HAP-1 (cell line): ENCODE measurements around the gene MAP2K5.

Experiments used
- DNase-seq, 2 experiments: peaks; one replicate each; pipeline ENCODE4 v3.0.0-alpha.2; 2016 to 2020; ENCODE audit warnings: low spot score in 2 of 2
- H3K27me3 ChIP-seq: fragments of 250-450 bp; sonication (Bioruptor Pico); 2 replicates; pipeline ENCODE4 v1.5.1; 2020; ENCODE audit warnings: low read depth, mild to moderate bottlenecking, moderate library complexity
- H3K36me3 ChIP-seq: fragments of 250-450 bp; sonication (Bioruptor Pico); replicated peaks from 2 replicates; pipeline ENCODE4 v1.5.1; 2020; ENCODE audit warnings: mild to moderate bottlenecking
- H3K4me1 ChIP-seq: fragments of 250-450 bp; sonication (Bioruptor Pico); 2 replicates; pipeline ENCODE4 v1.5.1; 2020; ENCODE audit warnings: mild to moderate bottlenecking
- H3K4me3 ChIP-seq: fragments of 250-450 bp; sonication (Bioruptor Pico); 2 replicates; pipeline ENCODE4 v1.5.1; 2020; ENCODE audit warnings: mild to moderate bottlenecking, moderate library complexity
- H3K9me3 ChIP-seq: fragments of 250-450 bp; sonication (Bioruptor Pico); 2 replicates; pipeline ENCODE4 v1.5.1; 2020; ENCODE audit warnings: mild to moderate bottlenecking, moderate library complexity
- in situ Hi-C: fragments of 300-500 bp; cut with MboI; formaldehyde crosslinking; loops from 3 replicates; pipeline ENCODE4 v1.14.3; 2020; ENCODE audit warnings: low sequenced_read_pairs, inconsistent platforms, mixed read lengths

MAP2K5 gene

GRCh38 chr15:67724691-67725375 lies 182.3 kb downstream of the MAP2K5 start:
- H3K4me3 ChIP-seq, result no peak overlapping the region
- DNase-seq, result no peak
- no peaks in the 10 kb centered on the region for H3K9me3 ChIP-seq
- in situ Hi-C loops, result no loop called here
- H3K4me1 ChIP-seq, result peaks cover 33% of the 10 kb centered on the region
- no peaks in the 10 kb centered on the region for H3K36me3 ChIP-seq
- no peaks in the 10 kb centered on the region for H3K27me3 ChIP-seq

GRCh38 chr15:67730135-67730534 lies 187.6 kb downstream of the MAP2K5 start:
- Histone ChIP-seq H3K36me3 (no peaks in the 10 kb centered on the region), H3K27me3 (no peaks in the 10 kb centered on the region), H3K4me1 (peaks cover 21% of the 10 kb centered on the region), H3K4me3 (no peak overlapping the region), H3K9me3 (no peaks in the 10 kb centered on the region)
- in situ Hi-C loops, result no loop called here
- DNase-seq, result no peak

- Histone ChIP-seq H3K9me3 (no peaks in the 10 kb centered on the region), H3K36me3 (no peaks in the 10 kb centered on the region), H3K27me3 (no peaks in the 10 kb centered on the region), H3K4me3 (no peak overlapping the region), H3K4me1 (peaks cover 21% of the 10 kb centered on the region)
- in situ Hi-C loops, result no loop called here
- no peak for DNase-seq
These were observed 188.7 kb downstream of the MAP2K5 start for GRCh38 chr15:67731112-67731721.

- no peaks in the 10 kb centered on the region for H3K9me3 ChIP-seq
- in situ Hi-C loops, result no loop called here
- no peak overlapping the region for H3K4me3 ChIP-seq
- H3K4me1 ChIP-seq, result peaks cover 21% of the 10 kb centered on the region
- no peak for DNase-seq
- no peaks in the 10 kb centered on the region for H3K27me3 ChIP-seq
- H3K36me3 ChIP-seq, result no peaks in the 10 kb centered on the region
These were observed 189.7 kb downstream of the MAP2K5 start for GRCh38 chr15:67732164-67732563.

GRCh38 chr15:67732671-67733374 lies 190.3 kb downstream of the MAP2K5 start:
- no peaks in the 10 kb centered on the region for H3K9me3 ChIP-seq
- no peak for DNase-seq
- H3K4me3 ChIP-seq, result no peak overlapping the region
- in situ Hi-C loops, result no loop called here
- H3K4me1 ChIP-seq, result peaks cover 21% of the 10 kb centered on the region
- no peaks in the 10 kb centered on the region for H3K27me3 ChIP-seq
- H3K36me3 ChIP-seq, result no peaks in the 10 kb centered on the region

- in situ Hi-C loops, result no loop called here
- no peak for DNase-seq
- H3K36me3 ChIP-seq, result no peaks in the 10 kb centered on the region
- H3K4me3 ChIP-seq, result no peak overlapping the region
- no peaks in the 10 kb centered on the region for H3K27me3 ChIP-seq
- no peaks in the 10 kb centered on the region for H3K9me3 ChIP-seq
- peaks cover 12% of the 10 kb centered on the region for H3K4me1 ChIP-seq
These were observed 193.4 kb downstream of the MAP2K5 start for GRCh38 chr15:67735896-67736295.

GRCh38 chr15:67736810-67737209 lies 194.3 kb downstream of the MAP2K5 start:
- Histone ChIP-seq H3K4me1 (peaks cover 12% of the 10 kb centered on the region), H3K4me3 (no peak overlapping the region), H3K27me3 (no peaks in the 10 kb centered on the region), H3K9me3 (no peaks in the 10 kb centered on the region), H3K36me3 (no peaks in the 10 kb centered on the region)
- in situ Hi-C loops, result no loop called here
- DNase-seq, result no peak

- Histone ChIP-seq H3K27me3 (no peaks in the 10 kb centered on the region), H3K4me1 (peaks cover 12% of the 10 kb centered on the region), H3K36me3 (no peaks in the 10 kb centered on the region), H3K9me3 (no peaks in the 10 kb centered on the region), H3K4me3 (no peak overlapping the region)
- in situ Hi-C loops, result no loop called here
- no peak for DNase-seq
These were observed 195.6 kb downstream of the MAP2K5 start for GRCh38 chr15:67738056-67738455.

- no peak overlapping the region for H3K4me3 ChIP-seq
- no peaks in the 10 kb centered on the region for H3K36me3 ChIP-seq
- DNase-seq, result no peak
- no peaks in the 10 kb centered on the region for H3K9me3 ChIP-seq
- in situ Hi-C loops, result no loop called here
- H3K4me1 ChIP-seq, result no peaks in the 10 kb centered on the region
- no peaks in the 10 kb centered on the region for H3K27me3 ChIP-seq
These were observed 197.9 kb downstream of the MAP2K5 start for GRCh38 chr15:67740405-67740804.

- DNase-seq, result no peak
- H3K9me3 ChIP-seq, result no peaks in the 10 kb centered on the region
- in situ Hi-C loops, result no loop called here
- no peaks in the 10 kb centered on the region for H3K27me3 ChIP-seq
- peaks cover 3% of the 10 kb centered on the region; the same call in 1 of the 2 replicates for H3K4me1 ChIP-seq
- H3K4me3 ChIP-seq, result no peak overlapping the region
- no peaks in the 10 kb centered on the region for H3K36me3 ChIP-seq
These were observed 198.8 kb downstream of the MAP2K5 start for GRCh38 chr15:67741308-67741707.

GRCh38 chr15:67743558-67743957 lies 201.1 kb downstream of the MAP2K5 start:
- Histone ChIP-seq H3K36me3 (no peaks in the 10 kb centered on the region), H3K9me3 (no peaks in the 10 kb centered on the region), H3K4me1 (peaks cover 11% of the 10 kb centered on the region), H3K4me3 (no peak overlapping the region), H3K27me3 (no peaks in the 10 kb centered on the region)
- no peak for DNase-seq
- in situ Hi-C loops, result no loop called here

GRCh38 chr15:67744331-67745072 lies 202.0 kb downstream of the MAP2K5 start:
- H3K4me1 ChIP-seq, result peaks cover 11% of the 10 kb centered on the region
- H3K9me3 ChIP-seq, result no peaks in the 10 kb centered on the region
- H3K36me3 ChIP-seq, result no peaks in the 10 kb centered on the region
- in situ Hi-C loops, result no loop called here
- H3K27me3 ChIP-seq, result no peaks in the 10 kb centered on the region
- no peak overlapping the region for H3K4me3 ChIP-seq
- no peak for DNase-seq

GRCh38 chr15:67745073-67746006 lies 202.8 kb downstream of the MAP2K5 start:
- Histone ChIP-seq H3K4me1 (peaks cover 18% of the 10 kb centered on the region), H3K9me3 (no peaks in the 10 kb centered on the region), H3K36me3 (no peaks in the 10 kb centered on the region), H3K27me3 (no peaks in the 10 kb centered on the region), H3K4me3 (no peak overlapping the region)
- DNase-seq, result no peak
- in situ Hi-C loops, result no loop called here
